Epithelial cell of esophagus (primary cell): ENCODE results near the gene DNAJA1.
A peak's percentile ranks its signal among the peaks of the same experiment; 100 is the strongest.

Source experiments
- DNase-seq: peaks from one replicate; pipeline ENCODE4 v3.0.0; 2010; ENCODE audit warnings: low read depth
- H3K4me3 ChIP-seq: 2 replicates; pipeline ENCODE4 v1.5.1; 2011; ENCODE audit warnings: mild to moderate bottlenecking, low read length, control low read depth
- TF ChIP-seq, protein P1 (sequence below): IDR thresholded peaks from 2 replicates; pipeline ENCODE4 v1.5.1; 2011; ENCODE audit warnings: low read depth, mild to moderate bottlenecking, low read length, control low read depth, inconsistent platforms; ENCODE audit not compliant: insufficient read depth; ENCODE audit errors: missing control alignments

Gene DNAJA1

DNA sequence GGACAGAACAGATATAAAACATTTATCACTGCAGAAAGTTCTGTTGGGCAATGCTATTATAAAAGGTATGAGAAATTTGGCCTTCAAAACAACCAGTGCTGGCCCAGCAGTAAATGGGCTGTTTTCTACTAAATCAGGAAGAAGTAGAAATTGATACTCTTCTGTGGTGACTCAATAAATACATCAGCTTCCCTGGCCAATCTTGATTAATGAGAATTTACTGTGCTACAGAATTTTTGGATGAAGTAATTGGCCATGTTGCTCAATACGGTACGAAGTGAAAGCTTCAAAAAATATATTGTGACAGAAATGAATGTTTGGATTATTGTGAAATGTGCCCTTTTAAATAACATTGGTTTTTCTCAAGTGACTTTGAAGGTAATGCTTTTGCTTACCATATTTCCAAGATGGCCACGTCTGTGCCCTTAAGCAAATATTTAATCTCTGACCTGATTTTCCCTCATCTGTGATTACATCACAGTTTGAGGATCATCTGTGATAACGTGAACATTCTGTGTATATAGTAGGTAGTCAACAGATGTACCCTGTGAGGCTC, 4.2 kb downstream of the DNAJA1 start:
- TF ChIP-seq, protein P1, sequence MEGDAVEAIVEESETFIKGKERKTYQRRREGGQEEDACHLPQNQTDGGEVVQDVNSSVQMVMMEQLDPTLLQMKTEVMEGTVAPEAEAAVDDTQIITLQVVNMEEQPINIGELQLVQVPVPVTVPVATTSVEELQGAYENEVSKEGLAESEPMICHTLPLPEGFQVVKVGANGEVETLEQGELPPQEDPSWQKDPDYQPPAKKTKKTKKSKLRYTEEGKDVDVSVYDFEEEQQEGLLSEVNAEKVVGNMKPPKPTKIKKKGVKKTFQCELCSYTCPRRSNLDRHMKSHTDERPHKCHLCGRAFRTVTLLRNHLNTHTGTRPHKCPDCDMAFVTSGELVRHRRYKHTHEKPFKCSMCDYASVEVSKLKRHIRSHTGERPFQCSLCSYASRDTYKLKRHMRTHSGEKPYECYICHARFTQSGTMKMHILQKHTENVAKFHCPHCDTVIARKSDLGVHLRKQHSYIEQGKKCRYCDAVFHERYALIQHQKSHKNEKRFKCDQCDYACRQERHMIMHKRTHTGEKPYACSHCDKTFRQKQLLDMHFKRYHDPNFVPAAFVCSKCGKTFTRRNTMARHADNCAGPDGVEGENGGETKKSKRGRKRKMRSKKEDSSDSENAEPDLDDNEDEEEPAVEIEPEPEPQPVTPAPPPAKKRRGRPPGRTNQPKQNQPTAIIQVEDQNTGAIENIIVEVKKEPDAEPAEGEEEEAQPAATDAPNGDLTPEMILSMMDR, result no peak
- H3K4me3 ChIP-seq, result no peak overlapping the region
- peak; percentile 40 for DNase-seq

DNA sequence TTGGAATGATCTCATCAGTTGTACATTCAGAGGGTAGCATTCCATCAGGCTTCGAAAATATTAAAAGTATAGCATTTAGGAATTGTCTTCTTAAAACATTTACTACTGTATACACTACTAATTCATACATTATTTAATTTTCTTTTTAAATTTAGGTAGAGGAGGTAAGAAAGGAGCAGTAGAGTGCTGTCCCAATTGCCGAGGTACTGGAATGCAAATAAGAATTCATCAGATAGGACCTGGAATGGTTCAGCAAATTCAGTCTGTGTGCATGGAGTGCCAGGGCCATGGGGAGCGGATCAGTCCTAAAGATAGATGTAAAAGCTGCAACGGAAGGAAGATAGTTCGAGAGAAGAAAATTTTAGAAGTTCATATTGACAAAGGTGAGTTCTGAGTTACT, 5.2 kb downstream of the DNAJA1 start:
- no peak for DNase-seq
- H3K4me3 ChIP-seq, result no peak overlapping the region
- TF ChIP-seq, protein P1, result no peak

DNA sequence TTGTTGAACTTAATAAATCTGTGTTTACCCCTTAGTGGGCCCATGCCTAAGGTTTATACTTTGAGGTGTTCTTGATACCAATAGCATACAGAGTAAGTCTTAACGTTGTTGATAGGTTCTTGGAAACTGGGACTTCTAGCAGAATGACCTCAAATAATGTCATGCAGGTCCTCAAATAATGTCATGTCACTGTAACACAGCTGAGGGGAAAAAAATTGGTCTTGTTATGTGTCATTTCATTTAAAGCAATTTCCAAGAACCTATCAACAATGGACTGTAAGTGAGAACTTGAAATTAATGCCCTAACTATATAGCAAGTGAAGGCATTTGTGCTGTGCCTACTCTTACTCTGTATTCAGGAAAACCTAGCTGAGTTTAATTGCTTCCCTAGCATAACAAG, 7.2 kb downstream of the DNAJA1 start:
- no peak overlapping the region for H3K4me3 ChIP-seq
- TF ChIP-seq, protein P1, result no peak
- DNase-seq, result no peak

DNA sequence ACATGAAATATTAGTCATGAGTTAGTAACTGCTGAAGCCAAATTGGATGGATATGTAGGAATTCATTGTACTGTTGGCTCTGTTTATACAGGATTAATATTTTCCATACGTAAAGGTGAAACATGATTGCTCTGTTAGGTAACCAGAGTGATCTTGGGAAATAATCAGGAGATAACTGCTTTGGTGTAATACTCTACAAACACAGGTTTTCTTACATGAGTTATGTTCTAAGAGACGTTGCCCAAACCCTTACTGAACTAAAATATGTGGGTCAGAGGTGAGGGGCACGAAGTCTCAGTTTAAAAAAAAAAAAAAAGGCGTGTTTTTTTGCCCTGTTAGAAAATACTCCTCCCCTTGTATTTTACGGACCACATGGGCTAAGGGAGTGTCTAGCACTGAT, 7.8 kb downstream of the DNAJA1 start:
- TF ChIP-seq, protein P1, result no peak
- no peak for DNase-seq
- no peak overlapping the region for H3K4me3 ChIP-seq

DNA sequence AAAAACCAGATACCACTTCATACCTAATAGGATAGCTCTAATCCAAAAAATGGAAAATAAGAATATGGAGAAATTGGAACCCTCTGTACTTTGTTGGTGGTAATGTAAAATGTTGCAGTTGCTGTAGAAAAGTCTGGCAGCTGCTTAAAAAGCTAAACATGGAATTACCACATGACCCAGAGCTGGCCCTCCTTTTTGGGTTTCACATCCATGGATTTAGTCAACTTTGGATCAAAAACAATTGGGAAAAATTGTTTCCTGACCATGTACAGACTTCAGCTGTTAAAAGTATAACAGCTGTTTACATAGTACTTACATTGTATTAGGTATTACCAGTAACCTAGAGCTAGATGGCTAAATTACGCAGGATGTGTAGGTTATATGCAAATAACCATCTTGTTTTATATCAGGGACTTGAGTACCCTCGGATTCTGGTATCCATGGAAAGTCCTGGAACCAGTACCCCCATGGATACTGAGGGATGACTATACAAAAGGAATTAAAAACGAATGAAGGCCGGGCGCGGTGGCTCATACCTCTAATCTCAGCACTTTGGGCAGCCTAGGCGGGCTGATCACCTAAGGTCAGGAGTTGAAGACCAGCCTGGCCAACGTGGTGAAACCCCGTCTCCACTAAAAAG, 15.8 kb downstream of the DNAJA1 start:
- no peak overlapping the region for H3K4me3 ChIP-seq
- DNase-seq, result no peak
- TF ChIP-seq, protein P1, result no peak

DNA sequence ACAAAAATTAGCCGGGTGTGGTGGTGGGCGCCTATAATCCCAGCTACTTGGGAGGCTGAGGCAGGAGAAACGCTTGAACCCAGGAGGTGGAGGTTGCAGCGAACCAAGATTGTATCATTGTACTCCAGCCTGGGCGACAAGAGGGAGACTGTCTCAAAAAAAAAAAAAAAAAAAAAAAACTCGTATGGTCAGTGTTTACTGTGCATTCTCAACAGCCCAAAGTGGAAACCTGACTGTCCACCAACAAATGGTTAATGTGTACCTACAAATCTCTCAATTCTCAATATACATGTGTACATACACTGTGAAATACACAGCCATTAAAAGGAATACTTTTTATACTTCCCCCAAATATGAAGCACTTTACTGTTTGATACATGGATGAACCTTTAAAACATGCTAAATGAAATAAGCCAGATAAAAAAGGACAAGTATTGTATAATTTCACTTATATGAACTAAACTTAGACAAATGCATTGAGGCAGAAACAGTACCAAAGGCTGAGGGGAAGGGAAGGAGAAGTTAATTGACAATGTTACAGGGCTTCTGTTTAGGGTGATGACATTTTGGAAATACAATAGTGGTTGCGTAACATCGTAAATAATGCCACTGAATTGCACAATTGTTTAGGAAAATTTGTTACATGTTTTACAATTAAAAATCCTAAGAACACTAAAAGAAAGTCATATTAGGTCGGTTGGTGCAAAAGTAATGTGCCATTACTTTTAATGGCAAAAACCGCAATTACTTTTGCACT, 16.5 kb downstream of the DNAJA1 start:
- no peak overlapping the region for H3K4me3 ChIP-seq
- TF ChIP-seq, protein P1, result no peak
- peak; percentile 40 for DNase-seq

DNA sequence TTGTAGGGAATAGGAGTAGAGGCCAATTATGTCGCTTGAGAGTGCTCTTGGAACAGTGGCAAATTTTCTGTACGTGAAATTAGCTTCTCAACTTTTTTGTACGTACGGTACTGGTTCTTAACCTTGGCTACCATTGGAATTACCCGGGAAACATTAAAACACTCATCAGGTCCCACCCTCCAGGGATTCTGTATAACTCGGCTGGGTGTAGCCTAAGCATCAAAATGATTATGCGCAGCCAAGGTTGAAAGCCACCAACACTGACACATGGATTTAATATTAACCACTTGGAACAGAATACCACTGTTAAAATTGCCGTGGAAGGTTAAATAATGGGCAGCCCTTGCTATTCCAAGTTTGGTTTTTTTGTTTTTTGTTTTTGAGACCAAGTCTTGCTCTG, 17.4 kb downstream of the DNAJA1 start:
- DNase-seq, result no peak
- no peak overlapping the region for H3K4me3 ChIP-seq
- TF ChIP-seq, protein P1, result no peak
